HG03045 (cell line): ENCODE data around the gene ZNF697.
"Not testable (repeated sequence)": the region's sequence is repeated elsewhere in the genome, so short reads cannot be mapped to it uniquely, and the experiment has no call there.

Source experiments
- ATAC-seq: cut with Tn5 transposase; IDR thresholded peaks from one replicate; pipeline ENCODE4 v1.9.1; 2021; ENCODE audit warnings: mild to moderate bottlenecking, moderate library complexity; ENCODE audit not compliant: unreplicated experiment

Gene ZNF697

GRCh38 chr1:119603695-119604094, 44.4 kb downstream of the ZNF697 start:
- no peak for ATAC-seq

GRCh38 chr1:119603241-119603640, 44.8 kb downstream of the ZNF697 start:
- not testable (repeated sequence) for ATAC-seq

GRCh38 chr1:119602789-119603188, 45.3 kb downstream of the ZNF697 start:
- not testable (repeated sequence) for ATAC-seq

DNA sequence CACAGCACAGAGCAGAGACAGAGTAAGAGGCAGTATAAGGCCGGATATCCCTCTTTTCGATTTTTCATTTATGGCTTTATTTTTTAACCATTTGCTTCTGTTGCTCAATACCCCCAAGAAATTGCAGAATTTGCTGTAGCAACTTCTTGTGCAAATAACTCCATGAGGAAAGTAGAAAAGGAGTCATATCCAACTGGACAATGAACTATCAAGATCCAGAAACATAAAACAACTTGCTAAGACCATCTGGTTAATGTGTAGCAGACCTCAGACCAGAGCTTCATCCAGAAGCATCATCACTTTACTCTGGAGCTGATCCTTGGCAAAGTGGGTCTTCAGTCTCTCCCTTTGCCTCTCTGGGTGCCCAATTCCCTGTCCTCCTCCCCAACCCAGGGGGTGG, 45.9 kb downstream of the ZNF697 start:
- ATAC-seq = no peak

DNA sequence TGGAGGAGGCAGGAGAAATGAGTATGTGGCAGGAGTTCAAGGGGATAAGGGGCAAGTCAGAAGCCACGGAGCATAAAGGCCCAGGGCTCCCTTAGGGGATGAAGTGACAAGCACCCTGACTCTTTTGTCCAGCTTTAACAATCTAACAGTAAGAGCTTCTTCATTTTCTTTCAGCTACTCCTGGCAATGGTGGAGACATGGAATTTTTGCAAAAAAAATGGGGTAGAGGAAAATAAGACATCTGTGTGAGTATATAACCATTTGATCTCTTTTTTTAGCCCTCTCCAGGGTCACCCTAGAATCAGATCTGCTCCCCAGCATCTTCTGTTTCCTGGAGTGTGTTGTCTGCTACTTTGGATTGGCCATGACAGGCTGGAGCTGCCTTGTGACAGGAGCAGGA, 47.1 kb downstream of the ZNF697 start:
- ATAC-seq = no peak

- ATAC-seq = no peak
Measured at GRCh38 chr1:119600561-119600960, 47.5 kb downstream of the ZNF697 start.

DNA sequence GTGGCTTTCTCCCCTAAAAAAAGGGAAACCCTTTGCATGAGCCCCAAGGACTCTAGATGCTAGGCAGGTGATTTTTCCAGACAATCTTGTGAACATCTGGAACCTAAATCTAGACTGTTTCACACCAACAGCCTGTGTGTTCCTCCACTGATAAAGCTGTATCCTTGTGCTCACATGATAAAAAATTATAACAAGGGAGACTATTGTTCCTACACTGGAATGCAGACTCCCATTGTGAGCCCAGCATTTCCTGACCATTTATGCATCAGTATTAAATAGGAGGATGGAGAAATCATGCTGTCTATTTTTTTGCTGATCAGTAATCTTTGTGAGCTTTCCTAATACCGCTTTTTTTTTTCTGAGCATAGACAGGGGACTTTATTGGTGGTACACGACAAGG, 52.5 kb downstream of the ZNF697 start:
- ATAC-seq = no peak

GRCh38 chr1:119595168-119595567, 52.9 kb downstream of the ZNF697 start:
- no peak for ATAC-seq

DNA sequence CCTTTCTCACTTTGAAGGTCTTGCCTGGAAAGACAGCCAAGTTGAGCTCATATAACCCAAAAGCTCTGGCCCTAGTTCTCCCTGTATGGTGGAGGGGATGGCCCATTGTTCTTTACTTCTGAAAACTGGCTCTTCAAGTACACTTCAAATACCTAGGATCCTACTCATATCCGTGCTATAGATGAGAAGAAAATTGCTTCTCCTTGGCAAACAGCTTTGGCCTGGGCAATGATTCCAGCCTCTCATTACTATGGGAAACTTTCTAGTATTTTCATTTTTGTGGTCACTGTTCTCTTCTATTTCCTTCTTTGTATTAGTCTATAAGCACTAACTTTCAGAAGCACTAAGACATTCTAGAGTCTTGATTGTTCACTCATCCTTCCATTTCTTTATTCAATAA, 53.7 kb downstream of the ZNF697 start:
- ATAC-seq = no peak

GRCh38 chr1:119593805-119594204, 54.3 kb downstream of the ZNF697 start:
- no peak for ATAC-seq

GRCh38 chr1:119590393-119590792, 57.7 kb downstream of the ZNF697 start:
- ATAC-seq = no peak

DNA sequence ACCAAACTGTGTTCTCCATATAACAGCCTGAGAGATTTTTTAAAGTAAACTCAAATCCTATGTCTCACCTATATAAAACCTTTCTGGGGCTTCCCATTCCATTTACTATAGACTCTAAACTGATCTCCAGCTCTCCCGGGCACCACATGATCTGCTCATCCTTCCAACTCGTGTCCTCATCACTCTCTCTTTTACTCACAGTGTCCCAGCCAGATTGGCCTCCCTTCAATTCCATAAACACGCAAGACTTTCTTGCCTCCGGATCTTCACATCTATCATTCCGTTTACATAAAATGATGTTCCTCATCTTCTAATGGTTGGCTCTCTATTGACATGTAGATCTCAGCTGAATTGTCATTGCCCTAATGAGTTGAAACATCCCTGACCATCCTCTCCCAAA, 59.4 kb downstream of the ZNF697 start:
- no peak for ATAC-seq

GRCh38 chr1:119587341-119587740, 60.7 kb downstream of the ZNF697 start:
- no peak for ATAC-seq

- ATAC-seq = not testable (repeated sequence)
Measured at GRCh38 chr1:119585801-119586200, 62.3 kb downstream of the ZNF697 start.

- ATAC-seq = no peak
Measured at GRCh38 chr1:119582801-119583200, 65.3 kb downstream of the ZNF697 start.

DNA sequence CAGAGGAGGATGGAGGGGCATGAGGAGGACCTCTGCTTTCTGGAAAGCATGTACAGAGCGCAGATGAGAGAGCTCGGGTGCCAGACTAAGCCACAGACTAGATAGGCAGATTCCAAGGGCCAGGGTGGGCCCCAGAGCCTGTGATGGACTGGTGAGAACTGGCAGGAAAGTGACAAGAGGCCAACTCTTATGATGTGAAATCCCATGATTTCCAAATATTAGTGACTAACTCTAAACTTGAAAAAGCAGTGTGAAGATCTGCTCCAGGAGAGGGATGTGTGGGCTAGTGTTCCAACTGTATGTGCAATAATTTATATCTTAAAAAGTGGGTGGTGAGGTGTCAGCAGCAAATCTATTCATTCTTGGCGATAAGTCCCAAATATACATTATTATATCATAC, 67.0 kb downstream of the ZNF697 start:
- not testable (repeated sequence) for ATAC-seq

GRCh38 chr1:119573886-119574285, 74.2 kb downstream of the ZNF697 start:
- ATAC-seq = no peak

- ATAC-seq = not testable (repeated sequence)
Measured at GRCh38 chr1:119569930-119570622, 78.0 kb downstream of the ZNF697 start.
